Left lung (tissue), 10 donors: ENCODE data around the gene PMCH. TPM values are rescaled to one million over a fixed set of nuclear protein-coding genes. Genes with fewer than 3 reads are reported as not detected.

Experiments used
- ATAC-seq: fragments of 200-7000 bp; cut with Tn5 transposase; one replicate; pipeline ENCODE4 v1.9.1; 2020; ENCODE audit warnings: moderate library complexity
- DNase-seq, 4 donors: peaks; one replicate each; pipeline ENCODE4 v3.0.0-alpha.2; 2013 to 2020
- H3K27ac ChIP-seq, 2 donors: fragments of 200-600 bp; sonication (generic) in 1 of 2; one replicate each; pipeline versions ENCODE4 v1.5.0 to v1.8.0; 2020 to 2021
- H3K27me3 ChIP-seq, 2 donors: fragments of 200-600 bp; sonication (generic) in 1 of 2; one replicate each; pipeline versions ENCODE4 v1.5.0 to v1.8.0; 2020 to 2021
- H3K36me3 ChIP-seq, 2 donors: fragments of 200-600 bp; sonication (generic) in 1 of 2; one replicate each; pipeline versions ENCODE4 v1.5.0 to v1.8.0; 2020 to 2021
- H3K4me1 ChIP-seq, 2 donors: fragments of 200-600 bp; one replicate each; pipeline ENCODE4 v1.8.0; 2021
- H3K4me3 ChIP-seq, 2 donors: fragments of 200-600 bp; sonication (generic) in 1 of 2; one replicate each; pipeline versions ENCODE4 v1.5.0 to v1.8.0; 2020 to 2021; ENCODE audit warnings: mild to moderate bottlenecking in 1 of 2
- H3K9me3 ChIP-seq, 2 donors: fragments of 200-600 bp; sonication (generic) in 1 of 2; one replicate each; pipeline versions ENCODE4 v1.5.0 to v1.8.0; 2020 to 2021
- intact Hi-C, 2 donors: fragments of 100-400 bp; cut with DNase I; formaldehyde crosslinking; loops; one replicate each; pipeline versions ENCODE4 v1.11.2 to v1.14.2; 2022
- polyA plus RNA-seq, 6 donors: library from polyadenylated mRNA; unstranded; fragments of 120-200 nt; gene quantifications; one replicate each; pipeline ENCODE4 v1.2.1, GENCODE V29; 2013; ENCODE audit not compliant: insufficient read length in 6 of 6
- total RNA-seq, 2 donors: library from RNA; stranded (reverse); fragmentation: NEBNext Ultra II Directional; extraction: Animal tissue kit (Norgen Biotek cat#: 25700); gene quantifications; one replicate each; pipeline ENCODE4 v1.2.1, GENCODE V29; 2021
- TF ChIP-seq, protein P1 (sequence below), 2 donors: fragments of 200-600 bp; sonication (generic) in 1 of 2; IDR thresholded peaks; one replicate each; pipeline versions ENCODE4 v1.5.0 to v1.8.0; 2021; ENCODE audit warnings: antibody characterized with exemption in 2 of 2
- donor health status: DM: no; HTN: yes; CAD: no.
- donor health status: DM: no; HTN: no; CAD: no.

PMCH gene
- total and polyA plus RNA-seq, 8 donors: 0.31 to 0.86 (median 0.54) TPM; not detected in 2

DNA sequence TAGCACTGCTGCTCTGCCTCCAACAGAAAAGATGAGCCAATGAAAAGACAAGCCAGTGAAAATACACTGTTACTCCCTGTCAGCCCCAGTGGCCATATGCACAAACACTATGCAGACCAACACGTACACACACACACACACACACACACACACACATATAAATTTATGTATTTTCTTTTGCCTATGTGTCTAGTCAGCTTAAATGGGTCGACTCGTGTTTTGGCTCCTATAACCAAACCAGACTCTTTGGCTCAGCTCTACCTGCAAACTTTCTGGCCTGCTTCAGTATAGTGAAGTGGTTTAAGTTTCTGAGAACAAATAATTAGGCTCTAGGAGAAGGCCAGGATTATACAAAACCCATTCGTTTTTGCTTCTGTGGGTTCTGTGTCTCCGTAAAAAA, 30.3 kb upstream of the PMCH start:
- H3K4me1 ChIP-seq: no peaks in the 10 kb centered on the region
- H3K9me3 ChIP-seq: no peaks in the 10 kb centered on the region
- intact Hi-C loops: no loop called here
- ATAC-seq (no peak), DNase-seq (no peak)
- no peaks in the 10 kb centered on the region for H3K36me3 ChIP-seq
- TF ChIP-seq, protein P1, sequence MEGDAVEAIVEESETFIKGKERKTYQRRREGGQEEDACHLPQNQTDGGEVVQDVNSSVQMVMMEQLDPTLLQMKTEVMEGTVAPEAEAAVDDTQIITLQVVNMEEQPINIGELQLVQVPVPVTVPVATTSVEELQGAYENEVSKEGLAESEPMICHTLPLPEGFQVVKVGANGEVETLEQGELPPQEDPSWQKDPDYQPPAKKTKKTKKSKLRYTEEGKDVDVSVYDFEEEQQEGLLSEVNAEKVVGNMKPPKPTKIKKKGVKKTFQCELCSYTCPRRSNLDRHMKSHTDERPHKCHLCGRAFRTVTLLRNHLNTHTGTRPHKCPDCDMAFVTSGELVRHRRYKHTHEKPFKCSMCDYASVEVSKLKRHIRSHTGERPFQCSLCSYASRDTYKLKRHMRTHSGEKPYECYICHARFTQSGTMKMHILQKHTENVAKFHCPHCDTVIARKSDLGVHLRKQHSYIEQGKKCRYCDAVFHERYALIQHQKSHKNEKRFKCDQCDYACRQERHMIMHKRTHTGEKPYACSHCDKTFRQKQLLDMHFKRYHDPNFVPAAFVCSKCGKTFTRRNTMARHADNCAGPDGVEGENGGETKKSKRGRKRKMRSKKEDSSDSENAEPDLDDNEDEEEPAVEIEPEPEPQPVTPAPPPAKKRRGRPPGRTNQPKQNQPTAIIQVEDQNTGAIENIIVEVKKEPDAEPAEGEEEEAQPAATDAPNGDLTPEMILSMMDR (IDR thresholded peaks at IDR 0.05): no peak
- H3K4me3 ChIP-seq: no peak overlapping the region
- H3K27ac ChIP-seq: no peak overlapping the region
- no peaks in the 10 kb centered on the region for H3K27me3 ChIP-seq

DNA sequence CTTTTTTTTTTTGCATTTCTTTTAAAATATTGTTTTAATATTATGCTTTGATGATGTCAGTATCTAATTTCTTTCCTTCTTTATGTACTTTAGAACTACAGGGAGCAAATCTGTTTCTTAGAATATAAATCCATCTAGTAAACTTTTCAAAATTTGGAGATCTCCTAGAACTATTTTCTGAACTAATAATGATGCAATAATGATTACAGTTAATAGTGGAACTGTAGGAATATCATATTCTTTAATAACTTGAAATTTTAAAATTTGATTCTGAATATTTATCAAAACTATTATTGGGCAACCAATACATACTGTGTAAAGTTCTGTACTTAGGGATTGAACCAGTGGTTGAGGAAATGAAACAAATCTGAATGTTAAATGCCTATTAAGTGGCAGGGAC, 23.1 kb upstream of the PMCH start:
- TF ChIP-seq, protein P1 (IDR thresholded peaks at IDR 0.05): no peak
- DNase-seq: no peak
- no peaks in the 10 kb centered on the region for H3K4me1 ChIP-seq
- no peaks in the 10 kb centered on the region for H3K27me3 ChIP-seq
- intact Hi-C loops: no loop called here
- no peaks in the 10 kb centered on the region for H3K36me3 ChIP-seq
- H3K9me3 ChIP-seq: no peaks in the 10 kb centered on the region
- H3K27ac ChIP-seq: no peak overlapping the region
- ATAC-seq: no peak
- H3K4me3 ChIP-seq: no peak overlapping the region

DNA sequence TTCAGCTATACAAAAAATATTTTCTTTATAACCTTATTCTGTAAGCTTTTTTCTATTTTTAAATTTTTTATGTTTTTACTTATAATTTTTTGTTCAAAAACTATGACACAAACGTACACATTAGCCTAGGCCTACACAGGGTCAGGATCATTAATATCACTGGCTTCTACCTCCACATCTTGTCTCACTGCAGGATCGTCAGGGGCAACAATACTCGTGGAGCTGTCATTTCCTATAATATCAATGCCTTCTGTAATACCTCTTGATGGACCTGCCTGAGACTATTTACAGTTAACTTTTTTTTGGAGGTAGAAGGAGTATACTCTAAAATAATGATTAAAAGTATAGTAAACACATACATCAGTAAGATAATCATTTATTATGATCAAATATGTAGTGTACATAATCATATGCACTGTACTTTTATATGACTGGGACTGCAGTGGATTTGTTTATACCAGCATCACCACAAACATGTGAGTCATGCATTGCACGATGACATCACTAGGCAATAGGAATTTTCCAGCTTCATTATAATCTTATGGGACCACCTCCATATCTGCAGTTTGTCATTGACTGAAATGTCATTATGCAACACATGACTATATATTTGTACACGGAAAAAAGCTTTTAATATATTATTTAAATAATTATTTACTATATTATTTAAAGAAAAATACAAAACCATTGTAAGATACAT, 18.5 kb upstream of the PMCH start:
- Histone ChIP-seq H3K9me3 (no peaks in the 10 kb centered on the region), H3K27me3 (no peaks in the 10 kb centered on the region), H3K36me3 (no peaks in the 10 kb centered on the region), H3K4me3 (no peak overlapping the region), H3K4me1 (no peaks in the 10 kb centered on the region), H3K27ac (no peak overlapping the region)
- intact Hi-C loops: no loop called here
- TF ChIP-seq, protein P1 (IDR thresholded peaks at IDR 0.05): no peak
- ATAC-seq: no peak
- no peak for DNase-seq

DNA sequence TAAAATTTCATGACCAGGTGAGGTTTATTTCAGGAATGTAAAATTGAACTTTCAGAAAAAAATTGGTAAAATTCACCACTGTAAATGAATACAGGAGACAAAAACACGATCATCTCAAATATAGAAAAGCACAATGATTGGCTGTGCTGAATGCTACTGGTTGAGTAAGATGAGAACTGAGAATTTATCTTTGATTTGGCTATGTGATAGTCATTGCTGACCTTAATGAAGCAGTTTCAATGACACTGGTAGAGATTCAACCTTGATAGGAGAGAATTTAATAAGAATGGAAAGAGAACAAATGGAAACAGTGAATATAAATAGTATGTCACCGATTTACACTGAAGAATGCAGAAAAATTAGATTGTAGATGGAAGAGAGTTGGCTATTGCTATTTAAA, 6.4 kb upstream of the PMCH start:
- TF ChIP-seq, protein P1 (IDR thresholded peaks at IDR 0.05): no peak
- ATAC-seq: no peak

GRCh38 chr12:102202556-102202955, 4.9 kb upstream of the PMCH start:
- Histone ChIP-seq H3K36me3 (no peaks in the 10 kb centered on the region), H3K27ac (no peak overlapping the region), H3K4me1 (no peaks in the 10 kb centered on the region), H3K27me3 (no peaks in the 10 kb centered on the region), H3K9me3 (no peaks in the 10 kb centered on the region), H3K4me3 (no peak overlapping the region)
- ATAC-seq: no peak
- intact Hi-C loops: no loop called here
- TF ChIP-seq, protein P1 (IDR thresholded peaks at IDR 0.05): no peak
- no peak for DNase-seq

More for the DNA sequence above, 6.4 kb upstream of the PMCH start:
- H3K4me3 ChIP-seq: no peak overlapping the region
- H3K4me1 ChIP-seq: no peaks in the 10 kb centered on the region
- no peak for DNase-seq
- intact Hi-C loops: no loop called here
- H3K9me3 ChIP-seq: peaks cover 0 to 9% of the 10 kb centered on the region in 2 donors
- H3K36me3 ChIP-seq: no peaks in the 10 kb centered on the region
- H3K27ac ChIP-seq: no peak overlapping the region
- H3K27me3 ChIP-seq: no peaks in the 10 kb centered on the region
